NCI-H1105 treated with DMSO at 0.1 percent for 48 hours (cell line): ENCODE data around the gene ZFYVE27.

Experiments used
- DNase-seq: peaks from one replicate; lab custom pipeline; 2025; lab: John Stamatoyannopoulos, UW

Gene ZFYVE27

DNA sequence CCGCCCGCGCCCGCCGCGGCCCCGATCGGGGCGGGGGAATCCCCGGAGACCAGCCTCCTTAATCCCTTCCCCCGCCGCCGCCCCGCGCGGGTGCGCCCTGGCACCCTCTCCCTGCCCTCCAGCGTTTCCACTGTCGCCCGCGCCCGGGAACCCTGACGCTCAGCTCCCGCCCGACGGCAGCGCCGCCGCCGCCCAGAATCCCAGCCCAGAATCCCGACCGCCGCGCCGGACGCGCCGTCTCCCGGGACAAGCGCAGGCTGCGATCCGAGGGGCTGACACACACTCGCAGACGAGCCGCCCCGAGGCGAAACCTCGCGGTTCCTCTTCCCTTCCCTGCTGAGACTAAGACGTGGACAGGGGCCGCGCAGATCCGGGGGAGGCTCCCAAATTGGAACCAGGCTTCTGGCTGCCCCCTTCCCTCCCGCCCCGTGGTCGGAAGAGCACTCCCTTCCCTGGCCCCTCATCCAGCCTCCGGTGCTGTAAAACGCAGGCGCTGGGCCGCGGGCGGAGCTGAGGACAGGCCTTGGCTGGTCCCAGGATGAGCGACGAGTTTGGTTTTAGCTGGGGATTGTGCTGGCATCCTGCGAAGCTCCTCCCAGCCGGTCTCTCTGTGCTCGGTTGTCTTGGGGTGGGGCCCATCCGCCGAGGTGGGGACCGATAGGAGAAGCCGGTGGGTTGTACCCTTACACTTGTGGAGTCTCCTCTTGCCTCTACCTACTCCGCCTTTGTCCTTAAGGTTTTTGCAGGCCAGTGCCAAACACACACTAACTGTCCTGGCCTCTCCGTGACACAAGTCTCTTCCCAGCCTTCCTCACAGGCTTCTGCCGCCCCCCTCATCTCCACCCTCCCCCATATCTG, 22.3 kb upstream of the ZFYVE27 start:
- DNase-seq = no peak

DNA sequence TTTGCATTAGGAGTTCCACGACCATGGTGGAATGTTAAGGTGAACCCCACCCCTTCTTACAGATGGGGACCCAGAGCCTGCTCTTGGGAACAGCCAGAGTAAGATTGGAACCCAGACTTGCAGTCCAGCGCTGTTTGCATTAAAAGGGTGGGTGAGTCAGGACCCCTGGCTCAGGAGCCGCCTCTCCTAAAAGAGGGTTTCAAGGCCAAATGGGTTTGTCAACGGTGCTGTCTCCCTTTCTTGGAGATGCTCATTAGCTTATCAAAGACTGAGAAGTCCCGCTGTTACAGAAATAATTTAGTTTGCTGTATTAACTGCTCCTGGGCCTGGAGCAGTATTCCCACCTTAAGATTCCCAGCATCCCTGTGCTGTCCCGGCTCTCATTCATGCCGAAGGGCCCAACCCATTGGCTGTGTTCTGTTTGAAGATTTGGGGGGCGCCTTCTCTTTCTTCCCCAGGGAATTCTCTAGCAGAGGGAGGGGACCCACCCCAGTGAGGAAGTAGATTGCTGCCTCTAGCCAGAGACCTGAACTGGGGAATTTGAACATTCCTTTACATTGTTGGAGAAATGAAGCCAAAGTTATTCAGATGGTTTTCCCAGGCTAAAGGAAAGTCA, 21.6 kb upstream of the ZFYVE27 start:
- DNase-seq = no peak

DNA sequence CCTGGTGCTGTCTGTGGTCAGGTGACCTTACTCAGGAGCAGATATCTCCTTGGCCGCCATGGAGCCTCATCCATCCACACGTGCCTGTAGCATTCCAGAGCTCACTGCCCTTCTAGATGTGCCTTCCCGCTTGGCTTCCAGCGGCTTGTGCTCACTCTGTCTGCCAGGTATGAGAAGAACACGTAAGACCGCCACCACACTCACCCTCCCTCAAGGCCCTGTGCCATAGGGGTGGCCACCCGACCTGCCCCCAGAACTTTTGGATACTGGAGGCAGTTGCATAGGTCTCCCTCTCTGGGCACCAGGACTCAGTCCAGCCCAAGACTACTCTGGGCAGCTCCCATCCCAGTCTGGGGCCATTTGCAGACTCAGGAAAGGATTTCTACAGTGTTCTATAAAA, 19.3 kb upstream of the ZFYVE27 start:
- DNase-seq = no peak

DNA sequence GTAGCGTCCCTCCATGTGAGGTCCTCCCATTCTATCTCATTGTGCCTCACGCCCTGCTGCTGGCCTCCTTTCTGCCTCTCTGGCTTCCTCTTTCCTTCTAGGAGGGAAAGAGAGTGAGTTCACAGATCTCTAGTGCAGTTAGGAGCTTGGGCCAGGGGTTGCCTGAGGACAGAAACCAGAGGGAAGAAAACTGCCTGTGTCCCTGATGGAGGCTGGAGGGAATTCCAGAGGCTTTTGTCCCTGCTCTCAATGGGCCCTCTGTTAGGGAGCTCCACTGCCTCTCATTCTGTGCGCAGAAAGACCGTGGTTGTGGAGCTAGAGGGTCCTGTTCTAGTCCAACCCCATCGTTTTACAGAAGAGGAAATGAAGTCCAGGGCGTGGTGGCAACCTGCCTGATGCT, 18.8 kb upstream of the ZFYVE27 start:
- no peak for DNase-seq

DNA sequence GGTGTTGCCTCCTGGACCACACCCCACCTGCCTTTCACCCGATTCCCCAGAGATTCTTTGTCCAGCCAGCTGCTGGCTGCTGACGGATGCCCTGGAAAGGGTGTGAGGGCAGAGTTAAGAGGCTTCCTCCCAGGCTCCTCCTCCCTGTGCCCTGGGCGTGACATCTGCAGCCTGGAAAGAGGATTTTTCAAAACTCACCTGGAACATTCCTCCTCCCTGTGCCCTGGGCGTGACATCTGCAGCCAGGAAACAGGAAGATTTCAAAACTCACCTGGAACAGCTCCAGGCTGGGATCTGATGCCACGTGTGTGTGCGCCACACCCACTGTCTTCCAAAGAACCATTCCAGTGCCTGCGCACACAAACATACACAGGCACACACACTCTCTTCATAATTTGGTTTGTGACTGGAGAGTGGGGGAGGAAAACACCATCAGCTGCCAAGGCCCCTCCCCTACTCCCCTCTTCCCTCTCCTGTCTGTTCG, 18.2 kb upstream of the ZFYVE27 start:
- DNase-seq = peak; percentile 78

DNA sequence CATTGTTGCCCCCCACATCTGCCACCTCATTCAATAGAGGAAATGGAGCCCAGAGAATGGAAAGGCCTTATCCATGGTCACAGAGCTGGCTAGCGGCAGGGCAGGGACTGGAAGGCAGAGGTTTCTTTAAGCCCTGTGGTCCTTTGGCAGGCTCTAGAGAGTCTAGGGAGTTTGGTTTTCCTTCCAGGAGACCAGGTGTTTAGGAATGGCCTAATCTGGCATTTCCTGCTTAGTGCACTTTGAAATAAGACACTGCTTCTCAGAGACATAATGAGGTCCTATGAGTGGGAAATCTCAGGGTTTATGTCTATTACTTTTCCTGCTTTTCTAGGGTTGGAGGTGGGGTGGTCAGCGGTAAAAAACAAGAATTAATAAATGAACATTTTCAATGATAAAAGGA, 17.3 kb upstream of the ZFYVE27 start:
- DNase-seq = no peak

DNA sequence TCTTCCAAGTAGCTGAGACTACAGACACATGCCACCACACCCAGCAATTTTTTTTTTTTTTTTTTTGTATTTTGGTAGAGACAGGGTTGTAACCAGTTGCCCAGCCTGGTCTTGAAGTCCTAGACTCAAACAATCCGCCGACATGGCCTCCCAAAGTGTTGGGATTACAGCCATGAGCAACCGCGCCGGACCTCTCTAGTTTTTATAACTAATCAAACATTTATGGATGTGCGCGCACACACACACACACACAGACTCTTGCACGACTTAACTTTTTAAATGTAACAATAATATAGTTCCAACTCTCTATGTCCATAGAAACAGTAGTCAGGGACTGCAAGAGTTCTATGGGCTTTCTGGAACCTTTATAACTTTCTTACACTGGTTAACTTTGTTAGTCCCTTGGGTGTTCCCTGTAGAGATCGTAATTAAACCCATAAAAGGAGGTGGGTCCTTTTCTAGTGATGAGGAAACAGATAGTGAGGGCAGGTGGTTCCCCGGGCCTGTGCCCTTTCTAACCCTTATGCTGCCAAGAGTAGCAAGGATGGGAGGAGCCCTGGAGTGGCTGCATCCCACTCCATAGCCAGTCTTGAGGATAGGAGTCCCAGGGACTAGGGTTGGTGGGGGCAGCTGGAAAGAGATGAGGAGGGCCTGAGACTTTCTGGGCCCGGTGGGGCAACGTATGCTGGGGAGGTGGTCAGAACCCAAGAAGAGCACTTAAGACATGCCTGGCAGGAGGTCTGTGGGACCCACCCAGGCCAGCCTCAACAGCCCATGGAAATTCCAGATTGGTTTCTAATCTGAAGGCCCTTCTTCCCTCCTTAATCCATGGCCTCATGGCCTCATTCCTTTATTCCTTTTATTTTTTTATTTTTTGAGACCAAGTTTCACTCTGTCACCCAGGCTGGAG, 14.8 kb upstream of the ZFYVE27 start:
- DNase-seq = no peak

DNA sequence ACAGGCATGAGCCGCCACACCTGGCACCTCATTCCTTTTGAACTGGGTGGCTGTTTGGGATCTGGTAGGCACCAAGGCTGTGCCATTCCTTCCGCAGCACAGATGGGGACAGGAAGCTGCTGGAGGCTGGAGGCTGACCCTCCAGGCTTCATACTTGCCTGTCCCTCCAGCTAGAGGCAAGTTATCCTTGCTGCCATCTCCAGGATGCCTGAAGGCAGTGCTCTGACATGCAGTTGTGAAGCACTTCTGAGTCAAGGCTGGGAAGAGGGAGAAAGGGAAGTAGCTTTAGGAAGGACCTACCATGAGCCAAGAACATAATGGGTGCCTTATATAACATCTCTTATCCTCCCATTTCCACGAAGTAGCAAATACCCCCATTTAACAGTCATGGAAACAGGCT, 13.9 kb upstream of the ZFYVE27 start:
- DNase-seq = no peak

DNA sequence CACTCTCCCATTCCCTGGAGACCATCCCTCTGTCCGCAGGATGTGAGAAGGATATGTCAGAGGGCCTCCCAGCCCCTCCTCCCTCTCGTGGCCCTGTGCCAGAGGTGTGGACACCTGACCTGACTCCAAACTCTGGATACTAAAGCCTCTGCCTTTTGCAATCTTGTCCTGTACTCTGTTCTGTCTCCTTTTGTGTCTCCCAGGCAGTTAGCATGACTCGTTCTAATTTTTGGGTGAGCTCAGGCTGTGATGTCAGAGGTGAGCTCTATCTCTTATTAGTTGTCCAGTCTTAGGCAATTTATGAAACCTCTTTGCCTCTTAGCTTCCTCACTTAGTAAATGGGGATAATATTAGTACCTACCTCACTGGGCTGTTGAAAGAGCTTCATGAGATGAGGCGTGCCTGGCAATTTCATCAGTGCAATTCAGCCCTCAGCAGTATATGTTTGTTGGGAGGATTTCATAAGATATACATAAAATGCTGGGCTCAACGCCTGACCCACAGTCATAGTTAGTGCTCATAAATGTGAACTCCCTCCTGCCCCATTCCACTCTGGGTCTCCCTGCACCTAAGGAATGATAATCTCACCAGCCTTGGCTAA, 12.5 kb upstream of the ZFYVE27 start:
- no peak for DNase-seq

DNA sequence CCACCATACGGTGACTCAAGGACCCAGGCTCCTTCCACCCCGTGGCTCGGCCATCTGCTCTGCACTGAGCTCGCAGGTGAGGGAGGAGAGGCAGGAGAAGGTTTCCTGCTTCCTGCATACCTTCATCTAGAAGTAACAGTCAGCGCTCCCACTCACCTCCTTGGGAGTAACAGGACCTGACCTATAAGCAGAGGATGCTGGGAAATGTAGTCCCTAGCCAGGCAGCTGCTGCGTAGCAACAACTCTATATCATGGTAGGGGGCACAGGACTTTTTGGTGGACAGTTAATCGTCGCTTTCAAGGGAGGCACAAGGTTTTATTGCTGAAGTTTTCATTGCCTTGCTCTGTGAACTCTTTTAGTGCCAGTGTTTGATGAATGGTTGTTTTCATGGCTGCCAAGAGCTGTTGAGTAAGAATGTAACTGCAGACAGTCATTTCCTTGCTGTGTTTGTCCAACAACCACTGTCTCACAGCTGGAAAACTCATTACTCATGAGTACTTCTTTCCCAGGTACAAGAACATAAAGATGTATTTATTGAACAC, 10.2 kb upstream of the ZFYVE27 start:
- DNase-seq = no peak

DNA sequence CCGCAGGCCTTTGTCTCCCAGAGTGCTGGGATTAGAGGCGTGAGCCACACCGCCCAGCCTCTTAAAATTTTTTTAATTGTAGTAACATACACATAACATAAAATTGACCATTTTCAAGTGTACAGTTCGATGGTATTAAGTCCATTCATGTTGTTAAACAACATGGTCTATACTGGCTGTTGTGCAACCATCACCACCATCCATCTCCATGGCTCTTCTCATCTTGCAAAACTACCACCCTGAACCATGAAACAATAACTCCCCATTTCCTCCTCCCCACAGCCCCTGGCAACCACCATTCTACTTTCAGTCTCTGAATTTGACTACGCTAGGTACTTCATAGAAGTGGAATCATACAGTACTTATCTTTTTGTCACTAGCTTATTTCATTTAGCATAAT, 7.9 kb upstream of the ZFYVE27 start:
- DNase-seq = no peak

DNA sequence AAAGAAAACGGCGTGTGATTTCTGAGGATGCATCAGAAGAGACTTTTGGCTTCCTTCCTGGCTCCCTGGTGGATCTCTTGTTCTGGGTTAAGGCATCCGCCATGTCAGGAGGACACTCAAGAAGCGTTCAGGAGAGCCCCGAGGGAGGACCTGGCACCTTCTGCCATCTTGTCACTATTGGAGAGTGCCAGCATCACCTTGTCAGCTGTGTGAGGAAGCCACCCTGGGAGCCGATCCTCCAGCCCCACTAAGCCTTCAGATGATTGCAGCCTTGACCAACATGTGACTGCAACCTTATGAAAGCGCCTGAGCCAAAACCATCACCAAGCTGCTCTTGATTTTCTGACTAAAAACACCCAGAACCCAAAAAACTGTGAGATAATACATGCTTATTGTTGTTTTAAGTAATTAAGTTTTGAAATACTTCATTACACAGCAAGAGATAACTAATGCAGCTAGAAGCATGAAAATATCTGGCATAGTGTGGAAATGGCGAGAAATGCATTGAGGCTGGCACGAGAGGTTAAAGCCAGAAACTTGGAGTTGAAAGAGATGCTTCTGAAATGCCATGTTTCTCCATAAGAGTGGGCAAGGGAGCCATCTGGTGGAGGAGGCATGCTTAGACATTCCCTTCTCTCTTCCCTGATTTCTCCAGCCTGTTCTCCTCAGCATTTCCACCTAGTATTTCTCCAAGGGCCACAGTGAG, 5.4 kb upstream of the ZFYVE27 start:
- peak; percentile 55 for DNase-seq

DNA sequence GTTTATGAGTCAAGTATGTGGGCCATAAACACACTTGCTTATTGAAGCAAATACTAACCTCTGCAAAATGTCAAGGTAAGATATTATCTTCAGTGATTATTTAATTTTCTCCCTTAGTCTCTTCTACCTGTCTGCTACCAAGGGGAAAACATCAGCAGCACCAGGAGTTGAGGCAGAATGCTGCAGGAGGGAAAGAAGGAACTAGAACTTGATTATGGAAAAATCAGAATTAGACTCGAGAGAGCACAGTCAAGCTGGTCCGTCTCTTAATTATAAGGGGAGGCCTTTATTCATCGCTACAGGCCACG, 4.9 kb upstream of the ZFYVE27 start:
- no peak for DNase-seq

DNA sequence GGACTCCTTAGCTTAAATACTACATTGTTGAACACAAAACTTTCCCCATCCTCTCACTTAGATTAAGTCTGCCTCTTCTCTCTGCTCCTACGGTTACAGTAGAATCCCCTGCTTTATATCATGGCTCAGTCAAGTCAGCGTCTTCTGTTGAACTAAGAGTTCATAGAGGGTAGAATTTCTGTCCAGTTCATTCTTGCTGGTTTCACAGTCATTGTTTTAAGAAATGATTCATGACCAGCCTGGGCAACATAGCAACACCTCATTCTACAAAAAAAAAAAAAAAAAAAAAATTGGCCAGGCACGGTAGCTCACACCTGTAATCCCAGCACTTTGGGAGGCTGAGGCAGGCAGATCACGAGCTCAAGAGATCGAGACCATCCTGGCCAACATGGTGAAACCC, 3.7 kb upstream of the ZFYVE27 start:
- no peak for DNase-seq

DNA sequence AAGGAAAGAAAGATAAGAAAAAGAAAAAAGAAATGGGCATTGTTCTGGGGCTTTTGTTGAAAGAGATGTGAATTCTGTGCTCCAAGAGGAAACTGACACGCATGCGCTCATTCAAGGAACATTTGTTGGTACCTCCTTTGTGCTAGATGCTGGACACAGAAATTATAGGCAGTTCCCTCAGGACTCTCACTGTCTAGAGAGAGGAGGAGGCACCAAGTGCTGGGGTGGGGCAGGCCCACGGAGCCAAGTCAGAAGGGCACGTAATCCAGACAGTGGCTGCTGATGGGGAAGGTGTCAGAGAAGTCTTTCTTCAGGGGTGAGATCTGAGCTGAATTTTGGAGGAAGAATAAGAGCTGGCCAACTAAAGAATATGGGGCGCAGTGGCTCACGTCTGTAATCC, 2.9 kb upstream of the ZFYVE27 start:
- DNase-seq = no peak

DNA sequence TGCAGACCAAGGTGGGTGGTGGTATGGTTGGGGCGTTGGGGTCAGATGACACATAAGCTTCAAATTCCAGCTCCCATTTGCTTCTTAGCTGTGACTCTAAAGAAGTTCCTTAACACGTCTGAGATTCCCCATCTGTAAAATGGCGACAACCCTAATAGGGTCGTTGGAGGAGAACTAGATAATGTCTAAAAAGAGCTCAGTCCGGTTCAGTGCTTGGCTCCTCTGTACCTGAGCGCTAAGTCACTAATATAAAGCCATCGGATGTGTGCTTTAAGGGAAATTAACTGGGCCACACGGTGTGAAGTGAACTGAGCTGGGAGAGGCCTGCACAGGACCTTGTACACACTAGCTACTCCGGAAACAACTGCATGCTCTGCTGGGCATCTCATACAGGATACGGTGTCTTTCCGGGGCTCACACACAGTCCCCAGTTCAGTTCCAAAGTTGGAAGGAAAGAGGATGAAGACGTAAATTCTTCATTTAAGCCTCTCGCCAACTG, 476 bp upstream of the ZFYVE27 start:
- DNase-seq = no peak

DNA sequence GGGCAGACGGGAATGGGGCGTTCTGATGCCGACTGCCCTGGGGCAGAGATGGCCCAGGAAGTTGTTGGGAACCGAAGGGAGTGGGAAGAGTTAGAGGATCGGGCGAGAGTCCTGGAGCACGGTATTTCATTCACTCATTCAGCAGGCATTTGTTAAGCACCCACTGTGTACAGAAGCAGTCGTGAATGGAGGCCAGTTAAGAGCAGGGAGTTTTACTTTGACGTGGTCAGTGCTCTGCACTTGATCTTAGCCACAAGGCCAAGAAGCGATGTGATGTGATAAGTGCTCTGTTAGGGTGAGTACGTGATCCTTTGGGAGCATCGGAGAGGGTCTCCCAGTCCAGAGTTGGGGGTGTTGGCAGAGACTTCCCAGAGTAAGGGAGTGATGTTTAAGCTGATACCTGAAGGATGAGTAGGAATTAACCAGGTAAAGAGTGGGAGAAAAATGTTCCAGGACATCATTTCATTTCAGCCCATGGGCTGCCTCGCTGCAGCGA, 890 bp downstream of the ZFYVE27 start:
- DNase-seq = no peak

DNA sequence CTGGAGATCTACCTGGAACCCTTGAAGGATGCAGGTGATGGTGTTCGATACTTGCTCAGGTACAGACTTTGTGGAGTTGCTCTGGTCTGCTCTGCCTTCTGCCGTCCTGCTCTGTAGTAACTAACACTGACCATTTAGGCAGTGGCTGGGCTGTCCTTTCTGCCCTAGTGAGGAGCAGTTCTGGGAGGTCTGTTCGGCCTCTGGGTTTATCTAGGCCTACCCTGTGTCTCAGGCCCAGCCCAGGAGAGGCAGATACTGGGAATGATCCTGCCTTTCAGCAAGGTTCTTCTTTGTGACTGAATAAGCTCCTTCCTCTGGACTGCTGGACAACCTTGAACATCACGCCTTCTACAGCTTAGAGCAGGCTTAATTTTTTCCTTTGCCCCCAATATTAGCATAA, 1.7 kb downstream of the ZFYVE27 start:
- no peak for DNase-seq

DNA sequence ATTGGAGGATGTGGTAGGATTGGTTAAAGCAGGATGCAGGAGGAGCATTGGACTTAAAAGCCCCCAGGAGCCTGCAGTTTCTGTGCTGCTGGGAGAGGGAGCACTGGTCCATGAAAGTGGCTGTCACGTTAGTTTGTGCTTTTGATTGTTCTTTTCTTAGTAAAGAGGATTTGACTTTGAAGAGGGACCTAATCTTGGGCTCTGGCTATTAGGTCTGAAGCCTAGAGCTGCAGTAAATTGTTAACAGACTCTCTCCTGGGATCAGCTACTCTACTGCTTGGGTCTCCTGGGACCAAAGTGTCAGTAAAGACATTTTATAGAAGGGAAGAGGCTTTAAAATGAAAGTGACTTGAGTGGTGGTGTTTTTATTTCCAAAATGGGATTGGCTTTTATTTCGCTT, 3.7 kb downstream of the ZFYVE27 start:
- DNase-seq = no peak

DNA sequence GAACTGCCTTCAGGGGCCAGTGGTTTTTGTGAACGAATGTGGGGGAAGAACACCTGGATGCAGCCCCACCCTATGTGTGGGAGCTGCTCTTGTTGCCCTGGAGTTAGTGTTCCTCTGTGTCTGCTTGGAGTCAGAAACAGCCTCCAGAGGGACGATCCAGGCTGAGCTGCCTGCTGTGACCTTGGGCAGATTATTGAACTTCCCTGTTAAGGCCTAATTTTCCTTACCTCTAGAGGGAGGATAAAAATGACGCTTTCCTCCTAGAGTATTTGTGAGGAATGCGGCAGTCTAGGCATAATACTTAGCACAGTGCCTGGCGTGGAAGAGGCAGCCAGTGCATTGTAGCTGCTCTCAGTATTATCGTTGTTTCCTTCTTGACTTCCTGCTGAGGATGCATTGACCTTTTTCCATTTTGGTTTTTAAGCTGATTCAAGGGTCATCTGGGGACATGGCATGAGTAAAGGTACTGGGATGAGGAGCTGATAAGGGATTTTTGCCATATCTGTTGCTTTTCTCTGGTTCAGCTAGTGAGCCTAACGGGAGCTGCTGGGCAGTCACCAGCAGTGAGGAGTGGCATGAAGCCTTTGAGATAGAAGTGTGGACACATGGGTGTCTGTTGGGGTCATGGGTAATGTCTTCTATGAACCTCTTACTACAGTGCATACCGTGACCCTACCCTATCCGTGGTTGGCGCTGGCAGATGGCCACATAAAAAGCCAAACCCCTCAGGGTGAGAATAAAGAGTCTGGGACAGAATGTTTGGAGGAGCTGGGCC, 6.4 kb downstream of the ZFYVE27 start:
- no peak for DNase-seq
